ENCODE measurements around the gene IWS1.
"Not testable (repeated sequence)": the region's sequence is repeated elsewhere in the genome, so short reads cannot be mapped to it uniquely, and the experiment has no call there.

The IWS1 gene

DNA sequence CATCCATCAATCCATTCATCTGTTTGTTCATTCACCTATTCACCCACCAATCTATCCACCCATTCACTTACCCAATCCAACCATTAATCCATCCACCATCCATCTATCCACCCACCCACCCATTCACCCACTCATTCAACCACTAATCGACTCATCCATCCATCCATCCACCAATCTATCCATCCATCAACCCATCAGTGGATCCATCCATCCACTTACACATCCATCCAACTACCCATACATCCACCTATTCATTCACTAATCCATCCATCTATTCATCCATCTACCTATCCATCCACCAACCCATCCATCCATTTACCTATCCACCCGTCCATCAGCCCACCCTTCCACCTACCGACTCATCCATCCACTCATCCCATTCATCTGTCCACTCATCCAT lies 20.5 kb upstream of the IWS1 start:
- no peak for TF ChIP-seq POLR2A (IDR thresholded peaks at IDR 0.05; ENCODE audit: low read depth, low read length)
- no peak for FAIRE-seq
- DNase-seq (ENCODE audit: insufficient read length, low spot score) = no peak

DNA sequence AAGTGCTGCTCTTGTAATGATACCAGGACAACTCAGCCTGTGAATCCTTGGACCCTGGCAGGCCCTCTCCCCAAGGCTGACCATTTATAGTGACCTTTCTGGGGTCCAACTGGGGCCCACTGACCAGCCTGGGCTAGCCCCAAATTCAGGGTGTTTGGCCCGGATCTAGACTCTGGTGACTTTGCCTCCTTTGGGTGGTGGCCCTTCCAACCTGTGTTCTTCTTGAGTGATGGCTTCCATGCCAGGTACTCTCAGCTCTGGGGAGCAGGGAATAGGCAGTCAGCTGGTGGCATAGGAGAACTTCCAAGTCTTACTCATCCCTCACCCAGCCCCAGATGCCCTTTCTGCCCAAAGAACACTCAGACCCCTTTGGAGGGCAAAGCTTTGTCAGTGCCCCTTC lies 19.5 kb upstream of the IWS1 start:
- FAIRE-seq (no peak), DNase-seq (ENCODE audit: insufficient read length, low spot score) (no peak)
- no peak for TF ChIP-seq POLR2A (IDR thresholded peaks at IDR 0.05; ENCODE audit: low read depth, low read length)

DNA sequence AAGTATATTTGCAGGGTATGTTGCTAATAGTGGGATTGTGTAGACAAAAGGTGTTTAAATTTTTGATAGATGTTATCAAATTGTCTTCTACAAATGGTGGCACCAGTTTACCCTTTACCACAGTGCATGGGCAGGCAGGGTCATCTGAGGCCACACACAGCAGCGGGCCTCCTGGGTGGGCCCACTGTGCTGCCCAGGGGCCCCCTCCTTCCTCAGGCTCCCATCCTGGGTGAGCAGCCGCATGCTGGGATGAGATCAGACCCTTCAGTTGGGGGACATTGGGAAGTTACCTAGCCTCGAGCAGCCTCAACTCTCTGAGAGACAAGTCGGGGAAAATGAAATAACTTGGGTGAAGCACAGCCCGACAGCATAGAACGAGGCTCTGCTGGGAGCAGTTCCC lies 18.9 kb upstream of the IWS1 start:
- no peak for TF ChIP-seq POLR2A (IDR thresholded peaks at IDR 0.05; ENCODE audit: low read depth, low read length)
- DNase-seq (ENCODE audit: insufficient read length, low spot score) (no peak), FAIRE-seq (no peak)

DNA sequence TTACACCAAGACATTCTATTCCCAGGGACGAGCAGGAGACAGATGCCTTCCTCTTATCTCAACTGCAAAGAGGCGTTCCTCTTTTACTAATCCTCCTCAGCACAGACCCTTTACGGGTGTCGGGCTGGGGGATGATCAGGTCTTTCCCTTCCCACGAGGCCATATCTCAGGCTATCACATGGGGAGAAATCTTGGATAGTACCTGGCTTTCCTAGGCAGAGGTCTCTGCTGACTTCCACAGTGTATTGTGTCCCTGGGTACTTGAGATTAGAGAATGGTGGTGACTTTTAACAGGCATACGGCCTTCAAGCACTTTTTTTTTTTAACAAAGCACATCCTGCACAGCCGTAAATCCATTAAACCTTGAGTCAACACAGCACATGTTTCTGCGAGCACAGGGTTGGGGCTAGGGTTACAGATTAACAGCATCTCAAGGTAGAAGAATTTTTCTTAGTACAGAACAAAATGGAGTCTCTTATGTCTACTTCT lies 16.8 kb upstream of the IWS1 start:
- DNase-seq (ENCODE audit: insufficient read length, low spot score); FAIRE-seq: not testable (repeated sequence)

DNA sequence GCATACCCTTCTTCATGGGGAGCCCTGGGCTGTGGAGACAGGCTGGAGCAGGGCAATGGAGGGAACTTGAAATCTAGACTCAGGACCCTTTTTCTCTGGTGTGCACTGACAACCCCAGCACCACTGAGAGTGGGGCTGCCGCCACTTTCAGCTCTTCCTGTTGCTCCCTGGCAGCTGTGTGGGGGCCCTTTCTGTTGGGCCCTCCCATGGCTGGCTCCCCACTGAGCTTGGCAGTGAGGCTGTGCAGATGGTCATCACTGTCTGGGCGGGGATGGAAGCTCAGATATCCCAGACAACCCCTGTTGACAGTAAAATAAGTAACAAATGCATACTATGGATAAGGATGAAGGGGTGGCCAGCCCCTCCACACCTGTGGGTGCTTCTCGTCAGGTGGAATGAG lies 15.9 kb upstream of the IWS1 start:
- no peak for DNase-seq (ENCODE audit: insufficient read length, low spot score)
- no peak for TF ChIP-seq POLR2A (IDR thresholded peaks at IDR 0.05; ENCODE audit: low read depth, low read length)
- FAIRE-seq = no peak

DNA sequence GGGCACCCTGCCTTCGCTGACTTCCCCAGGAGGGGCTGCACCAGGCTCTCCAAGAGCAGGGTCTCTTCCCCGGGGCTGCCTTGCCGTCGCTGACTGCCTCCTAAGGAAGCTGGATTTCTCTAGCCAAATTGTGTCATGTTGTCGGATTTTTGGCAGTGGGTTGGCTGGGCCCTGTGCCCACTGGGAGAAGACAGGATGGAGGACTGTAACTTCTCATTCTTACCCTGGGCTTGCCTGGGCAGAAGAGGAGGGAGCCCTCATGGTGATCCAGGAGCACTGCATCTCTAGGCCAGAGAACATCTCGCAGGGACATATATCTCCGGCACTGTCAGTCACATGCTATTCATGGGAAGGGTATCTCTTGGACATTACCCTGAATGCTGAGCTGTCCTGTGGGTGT lies 15.5 kb upstream of the IWS1 start:
- TF ChIP-seq POLR2A (IDR thresholded peaks at IDR 0.05; ENCODE audit: low read depth, low read length) = no peak
- DNase-seq (ENCODE audit: insufficient read length, low spot score) = no peak
- FAIRE-seq = no peak

DNA sequence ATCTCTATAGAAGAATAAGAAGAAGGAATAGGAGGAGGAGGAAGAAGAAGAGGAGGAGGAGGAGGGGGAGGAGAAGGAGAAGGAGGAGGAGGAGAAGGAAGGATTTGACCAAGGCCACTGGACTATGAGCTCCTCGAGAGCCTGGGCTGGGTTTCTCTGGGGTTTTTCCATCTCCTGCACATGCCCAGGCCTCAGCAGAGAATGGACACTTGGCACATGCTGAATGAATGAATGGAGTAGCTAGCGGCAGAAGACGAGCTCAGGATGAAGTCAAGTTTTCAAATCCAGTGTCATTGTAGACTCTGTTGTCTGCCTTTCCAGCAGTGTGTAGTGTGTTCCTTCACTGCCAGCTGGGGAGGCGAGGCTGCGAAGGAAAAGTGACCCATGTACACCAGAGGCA lies 11.4 kb upstream of the IWS1 start:
- DNase-seq (ENCODE audit: insufficient read length, low spot score) (no peak), FAIRE-seq (no peak)
- TF ChIP-seq POLR2A (IDR thresholded peaks at IDR 0.05; ENCODE audit: low read depth, low read length) = no peak

DNA sequence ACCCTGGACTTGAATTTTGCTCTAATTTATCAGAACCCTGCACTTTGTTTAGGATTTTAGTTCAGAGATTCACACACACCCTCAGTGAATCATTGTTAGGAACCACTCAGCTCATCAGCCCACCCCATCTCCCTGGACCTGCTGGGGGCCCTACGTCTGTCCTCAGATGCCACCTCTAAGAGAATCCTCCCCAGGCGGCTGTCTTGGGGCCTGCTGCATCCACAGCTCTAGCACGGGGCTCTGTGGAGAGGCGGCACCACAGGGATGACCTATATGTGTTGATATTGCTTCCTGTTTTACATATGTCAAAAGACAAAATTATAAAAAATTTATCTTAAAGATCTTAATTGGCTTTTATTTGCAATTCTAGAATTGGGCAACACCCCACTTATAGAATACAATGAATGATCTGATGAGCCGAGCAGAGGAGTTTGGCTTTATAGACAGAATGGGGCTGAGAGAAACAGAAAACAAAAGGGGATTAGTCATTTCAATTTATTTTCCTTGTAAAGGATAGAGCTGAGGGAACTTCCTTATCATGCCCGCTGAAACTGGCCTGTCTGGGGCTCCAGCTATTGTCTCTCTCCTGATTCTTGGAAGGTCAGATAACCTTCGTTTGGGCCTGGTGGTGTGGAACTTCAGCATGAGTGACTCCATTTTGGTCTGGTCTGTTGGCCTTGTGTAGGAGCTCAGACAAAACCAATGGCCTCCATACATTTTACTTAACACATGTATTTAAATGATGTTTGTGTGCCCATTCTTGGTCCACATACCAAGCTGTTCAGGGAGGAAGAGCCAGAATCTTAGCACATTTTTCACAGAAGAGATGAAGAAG lies 10.6 kb upstream of the IWS1 start:
- DNase-seq (ENCODE audit: insufficient read length, low spot score) = no peak
- TF ChIP-seq POLR2A (IDR thresholded peaks at IDR 0.05; ENCODE audit: low read depth, low read length) = no peak
- no peak for FAIRE-seq

DNA sequence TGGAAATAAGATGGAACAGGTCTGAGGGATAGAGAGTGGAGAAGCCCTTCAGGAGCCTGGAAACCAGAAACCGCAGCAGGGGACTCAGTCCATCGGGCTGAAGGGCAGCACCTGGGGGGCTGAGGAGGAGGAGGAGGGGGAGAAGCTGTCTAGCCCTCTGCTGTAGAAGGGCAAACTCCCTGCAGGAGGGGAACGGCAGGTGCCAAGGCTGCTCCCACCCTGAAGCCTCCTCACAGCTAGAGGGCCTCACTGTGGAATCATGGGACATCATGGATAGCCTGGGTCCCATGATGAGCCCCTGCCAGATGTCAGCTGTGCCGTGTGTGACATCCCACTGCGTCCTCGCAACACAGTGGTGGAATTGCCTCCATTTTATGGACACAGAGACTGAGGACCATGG lies 9.6 kb upstream of the IWS1 start:
- FAIRE-seq (no peak), DNase-seq (ENCODE audit: insufficient read length, low spot score) (no peak)
- TF ChIP-seq POLR2A (IDR thresholded peaks at IDR 0.05; ENCODE audit: low read depth, low read length) = no peak

DNA sequence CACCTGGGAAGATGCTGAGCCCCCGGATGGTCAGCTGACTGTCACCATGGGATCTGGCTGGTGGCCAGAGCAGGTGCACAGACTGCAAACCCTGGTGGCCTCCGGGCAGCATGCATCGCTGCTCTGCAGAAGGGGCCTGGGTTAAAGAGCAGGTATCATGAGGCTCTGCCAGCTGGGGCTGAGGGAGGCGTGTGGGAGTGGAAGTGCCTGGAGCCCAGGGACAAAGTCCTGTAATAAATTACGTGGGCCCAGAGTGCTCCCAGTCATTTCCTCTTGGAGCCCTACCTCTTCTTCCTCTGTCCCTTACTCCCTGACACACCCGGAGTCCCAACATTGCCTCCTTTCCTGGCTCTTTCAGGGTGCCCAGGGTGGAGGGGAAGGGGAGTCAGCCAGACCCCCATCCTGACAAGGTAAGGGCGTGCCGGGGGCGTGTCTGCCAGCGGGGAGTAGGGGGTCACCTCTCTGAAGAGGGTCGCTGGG lies 9.2 kb upstream of the IWS1 start, which contains the start of gene MYO7B:
MYO7B (plus strand) TSS at position 262 of the 480 bp plus-strand sequence. CDS start 24,040 bp downstream, outside the sequence.
- no peak for TF ChIP-seq POLR2A (IDR thresholded peaks at IDR 0.05; ENCODE audit: low read depth, low read length)
- DNase-seq (ENCODE audit: insufficient read length, low spot score) (no peak), FAIRE-seq (no peak)

DNA sequence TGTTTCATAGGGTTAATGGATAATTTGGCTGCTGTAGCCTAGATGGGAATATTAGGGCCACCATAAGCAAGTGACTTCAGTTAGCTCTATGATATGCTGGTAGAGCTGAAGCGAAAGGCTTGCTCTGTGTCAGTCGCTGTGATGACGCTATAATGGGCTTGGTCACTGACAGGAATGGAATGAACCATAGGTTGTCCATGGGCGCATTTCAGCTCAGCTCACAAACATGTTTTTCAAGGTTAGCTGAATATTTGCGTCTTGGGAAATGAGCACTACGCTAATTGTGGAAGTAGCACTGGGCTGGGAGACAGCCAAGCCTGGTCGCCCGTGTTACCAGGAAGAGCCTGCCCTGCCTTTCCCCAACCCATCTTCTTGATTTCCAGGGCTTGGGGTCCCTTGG lies 6.0 kb upstream of the IWS1 start:
- FAIRE-seq = no peak
- DNase-seq (ENCODE audit: insufficient read length, low spot score) = no peak
- no peak for TF ChIP-seq POLR2A (IDR thresholded peaks at IDR 0.05; ENCODE audit: low read depth, low read length)

DNA sequence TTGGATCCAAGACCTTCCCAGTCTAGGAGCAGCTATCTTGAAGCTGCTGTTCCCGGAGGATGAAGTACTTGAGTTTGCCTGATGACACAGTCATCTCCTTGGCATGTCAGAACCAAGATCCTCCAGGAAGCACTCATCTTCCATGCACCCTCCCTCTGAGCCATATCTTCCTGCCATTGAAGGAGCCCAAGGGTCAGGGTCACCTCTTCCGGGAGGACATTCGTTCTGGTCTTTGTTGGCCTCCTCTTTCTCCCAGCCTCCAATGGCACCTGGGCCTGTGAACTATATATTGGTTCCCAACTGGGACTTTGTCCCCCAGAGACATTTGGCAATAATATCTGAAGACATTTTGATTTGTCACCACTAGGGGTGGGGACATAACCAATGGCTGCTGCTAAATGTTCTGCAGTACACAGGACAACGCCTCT lies 4.9 kb upstream of the IWS1 start:
- FAIRE-seq = no peak
- no peak for DNase-seq (ENCODE audit: insufficient read length, low spot score)
- no peak for TF ChIP-seq POLR2A (IDR thresholded peaks at IDR 0.05; ENCODE audit: low read depth, low read length)

DNA sequence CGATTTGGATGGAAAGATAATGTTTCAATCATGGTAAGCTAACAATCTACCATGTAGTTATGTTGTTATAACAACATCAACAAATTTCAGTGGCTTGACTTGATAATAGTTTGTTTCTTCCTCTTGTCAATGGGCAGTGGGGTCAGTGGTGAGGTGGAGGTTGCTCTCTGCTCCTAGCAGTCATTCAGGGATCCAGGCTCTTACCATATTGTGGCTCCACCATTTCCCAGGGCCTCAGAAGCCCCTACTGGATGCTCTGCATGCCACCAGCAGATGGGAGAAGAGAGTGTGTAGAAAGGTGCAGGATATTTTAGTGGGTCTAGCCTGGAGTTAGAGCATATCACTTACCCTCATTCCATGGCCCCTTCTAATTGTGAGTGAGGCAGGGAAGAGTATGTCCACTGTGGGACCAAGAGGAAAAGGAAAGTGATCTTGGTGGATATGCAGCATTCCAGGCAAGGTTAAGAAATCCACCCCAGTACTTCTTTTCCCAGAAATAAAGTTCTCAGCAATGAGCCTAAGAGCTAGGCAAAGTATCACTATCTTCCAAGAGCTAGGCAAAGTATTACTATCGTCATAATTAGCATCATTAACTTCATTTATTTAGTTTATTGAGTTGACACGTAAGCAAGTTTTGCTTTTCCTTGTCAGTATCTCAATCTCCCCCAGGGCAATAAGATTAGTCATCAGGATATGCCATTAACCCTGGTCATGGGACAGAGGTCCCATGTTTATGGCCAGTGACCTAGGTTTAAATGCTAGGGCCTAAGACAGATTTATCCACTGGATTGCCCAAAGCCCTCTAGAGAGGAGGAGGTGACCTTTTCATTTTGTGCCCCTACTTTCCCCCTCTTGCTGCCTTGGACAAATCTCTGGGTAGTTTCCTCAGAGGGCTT lies 4.2 kb upstream of the IWS1 start:
- no peak for DNase-seq (ENCODE audit: insufficient read length, low spot score)
- TF ChIP-seq POLR2A (IDR thresholded peaks at IDR 0.05; ENCODE audit: low read depth, low read length) = no peak
- no peak for FAIRE-seq

DNA sequence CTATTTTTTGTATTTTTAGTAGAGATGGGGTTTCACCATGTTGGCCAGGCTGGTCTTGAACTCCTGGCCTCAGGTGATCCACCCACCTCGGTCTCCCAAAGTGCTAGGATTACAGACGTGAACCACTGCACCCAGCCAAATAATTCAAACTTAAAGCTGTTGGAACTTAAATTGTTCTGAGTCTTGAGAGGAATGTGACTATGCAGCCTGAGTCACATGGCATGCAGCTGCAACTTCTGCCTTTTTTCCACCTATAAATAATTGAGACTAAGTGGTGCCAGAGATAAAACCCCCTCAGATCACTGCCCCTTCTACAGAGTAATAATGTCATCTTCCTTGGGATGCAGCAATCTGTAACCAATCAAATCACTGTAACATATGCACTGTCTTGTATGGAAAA lies 3.1 kb upstream of the IWS1 start:
- DNase-seq (ENCODE audit: insufficient read length, low spot score); FAIRE-seq: not testable (repeated sequence)
